GM15510 (cell line): Measurements from ENCODE around the gene ANO8.

Experiments
- POLR2A ChIP-seq: IDR thresholded peaks from 3 replicates; pipeline ENCODE4 v1.6.1; 2011; ENCODE audit warnings: borderline replicate concordance; ENCODE audit not compliant: insufficient read length; ENCODE audit errors: extremely low read depth

ANO8 gene

DNA sequence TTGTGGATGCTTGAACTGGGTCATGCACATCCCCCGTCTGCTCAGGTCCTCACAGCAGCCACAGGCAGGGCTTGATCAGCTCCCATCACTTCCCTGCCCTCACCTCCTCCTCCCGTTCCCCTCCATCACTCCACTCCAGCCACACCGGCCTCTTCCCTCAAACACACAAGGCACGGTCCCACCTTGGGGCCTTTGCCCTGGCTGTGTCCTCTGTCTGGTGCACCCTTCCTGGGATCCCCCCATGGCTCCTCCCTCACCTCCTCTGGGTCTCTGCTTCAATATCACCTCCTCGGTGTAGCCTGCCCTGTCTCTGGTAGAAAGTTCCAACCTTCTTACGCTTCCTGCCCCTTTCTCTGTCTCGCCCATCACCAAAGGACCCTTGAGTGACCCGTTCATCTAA is 18.7 kb upstream of the ANO8 start:
- TF ChIP-seq POLR2A, result no peak

DNA sequence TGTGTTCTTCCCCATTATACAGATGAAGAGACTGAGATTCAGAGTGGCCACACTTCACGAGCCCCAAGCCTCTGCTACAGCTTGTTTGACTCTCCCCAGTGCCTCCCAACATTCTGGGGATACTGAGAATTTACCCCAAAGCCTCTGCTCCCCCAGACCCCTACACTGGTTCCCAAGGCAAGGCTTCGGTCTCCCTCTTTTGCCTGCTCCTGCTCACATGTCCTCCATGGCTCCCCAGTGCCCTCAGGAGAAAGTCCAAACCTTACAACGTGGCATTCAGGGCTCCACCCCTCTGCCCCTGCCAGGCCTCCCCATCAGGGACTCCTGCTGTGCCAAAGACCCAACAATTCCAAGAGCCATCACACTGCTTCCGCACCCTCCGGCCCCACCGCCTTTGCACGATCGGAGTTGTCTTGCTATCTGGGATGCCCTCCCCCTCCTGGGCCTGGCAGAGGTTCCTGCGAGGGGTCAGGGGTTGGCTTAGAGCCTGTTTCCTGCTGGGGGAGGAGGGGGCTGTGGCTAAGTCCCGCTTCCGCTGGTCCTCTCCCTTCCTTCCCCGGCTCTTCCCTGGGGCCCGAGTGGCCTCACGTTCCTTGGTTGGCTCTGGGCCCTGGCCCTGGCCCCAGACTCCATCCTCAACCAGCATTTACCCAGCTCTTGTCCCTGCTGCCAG is 18.1 kb upstream of the ANO8 start:
- no peak for TF ChIP-seq POLR2A

DNA sequence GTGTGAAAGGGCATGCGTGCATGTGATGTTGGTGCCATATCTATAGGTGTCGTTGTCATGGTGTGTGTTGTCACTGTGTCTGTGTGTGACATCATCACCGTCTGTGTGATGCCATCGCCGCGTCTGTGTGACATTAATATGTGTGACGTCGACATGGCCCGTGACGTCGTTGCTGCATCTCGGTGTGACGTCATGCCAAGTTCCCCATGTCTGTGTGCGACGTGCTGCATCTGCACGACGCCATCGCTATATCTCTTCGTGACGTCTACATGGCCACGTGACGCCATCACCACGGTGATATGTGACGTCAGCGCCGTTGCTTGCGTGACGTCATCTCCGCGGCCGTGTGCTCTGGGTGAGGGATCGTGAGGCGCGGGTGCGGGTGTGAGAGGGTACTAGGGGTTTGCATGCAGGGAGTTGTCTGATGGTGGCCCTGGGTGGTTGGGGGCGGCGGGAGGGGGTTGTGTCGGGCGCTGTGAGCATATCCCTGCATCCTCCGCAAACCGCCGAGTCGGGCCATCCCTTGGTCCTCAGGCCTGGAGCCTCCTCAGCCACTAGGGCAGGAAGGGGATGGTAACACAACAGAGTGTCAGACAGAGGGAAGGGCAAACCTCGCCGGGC is 17.3 kb upstream of the ANO8 start:
- no peak for TF ChIP-seq POLR2A

DNA sequence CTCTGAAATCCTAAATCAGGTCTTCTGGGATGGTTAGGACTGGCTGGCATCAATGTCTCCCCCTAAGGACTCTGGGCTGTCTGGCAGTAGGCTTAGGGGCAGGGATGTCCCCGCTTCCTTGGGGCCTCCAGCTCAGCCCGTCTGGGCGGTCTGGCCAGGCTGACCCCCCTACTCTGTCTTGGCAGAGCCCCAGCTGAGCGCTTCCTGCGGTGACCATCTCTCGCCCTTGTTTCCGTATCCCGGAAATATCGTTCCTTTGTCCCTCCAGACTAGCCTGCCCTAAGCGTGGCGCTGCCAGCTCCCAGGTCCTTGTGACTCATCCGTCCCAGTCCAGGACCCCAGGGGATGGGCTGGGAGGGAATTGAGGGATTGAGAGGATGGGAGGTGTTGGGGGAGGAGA is 14.0 kb upstream of the ANO8 start:
- TF ChIP-seq POLR2A, result no peak

DNA sequence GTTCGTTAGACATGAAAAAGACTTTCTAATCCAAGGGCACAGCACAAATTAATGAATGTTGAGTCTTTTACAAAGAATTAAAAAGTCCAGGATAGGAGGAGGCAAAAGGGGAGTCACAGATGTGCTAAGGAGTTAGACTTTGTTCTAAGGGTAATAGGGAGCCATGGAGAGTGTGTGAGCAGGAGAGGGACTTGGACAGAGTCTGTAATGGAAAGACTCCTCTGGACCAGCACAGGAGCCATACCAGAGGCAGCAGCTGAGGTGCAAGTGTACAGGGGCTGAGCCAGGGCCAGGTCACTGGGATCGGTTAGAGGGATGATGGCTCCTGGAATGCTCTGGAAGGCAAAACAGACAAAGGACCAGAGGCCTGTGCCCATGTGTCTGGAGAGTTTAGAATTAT is 13.2 kb upstream of the ANO8 start:
- no peak for TF ChIP-seq POLR2A

DNA sequence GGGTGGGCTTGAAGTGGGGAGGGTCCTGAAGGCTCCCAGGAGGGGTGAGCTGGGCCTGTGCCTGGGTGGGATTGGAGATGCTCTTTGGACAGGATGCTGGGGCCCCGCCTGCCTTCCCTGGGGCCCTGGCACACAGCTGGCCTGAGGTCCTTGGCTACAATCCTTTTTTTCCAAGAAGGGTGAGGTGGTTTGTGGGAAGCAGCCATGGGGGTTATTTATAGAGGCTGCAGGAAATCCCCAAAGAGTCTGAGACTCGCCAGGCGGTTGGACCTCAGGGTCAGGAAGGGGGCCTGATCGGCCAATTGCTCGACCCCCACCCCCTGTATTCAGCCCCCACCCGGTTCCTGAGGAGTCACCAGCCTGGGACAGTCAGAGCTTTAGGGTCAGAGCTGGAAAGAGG is 12.7 kb upstream of the ANO8 start:
- TF ChIP-seq POLR2A, result no peak

DNA sequence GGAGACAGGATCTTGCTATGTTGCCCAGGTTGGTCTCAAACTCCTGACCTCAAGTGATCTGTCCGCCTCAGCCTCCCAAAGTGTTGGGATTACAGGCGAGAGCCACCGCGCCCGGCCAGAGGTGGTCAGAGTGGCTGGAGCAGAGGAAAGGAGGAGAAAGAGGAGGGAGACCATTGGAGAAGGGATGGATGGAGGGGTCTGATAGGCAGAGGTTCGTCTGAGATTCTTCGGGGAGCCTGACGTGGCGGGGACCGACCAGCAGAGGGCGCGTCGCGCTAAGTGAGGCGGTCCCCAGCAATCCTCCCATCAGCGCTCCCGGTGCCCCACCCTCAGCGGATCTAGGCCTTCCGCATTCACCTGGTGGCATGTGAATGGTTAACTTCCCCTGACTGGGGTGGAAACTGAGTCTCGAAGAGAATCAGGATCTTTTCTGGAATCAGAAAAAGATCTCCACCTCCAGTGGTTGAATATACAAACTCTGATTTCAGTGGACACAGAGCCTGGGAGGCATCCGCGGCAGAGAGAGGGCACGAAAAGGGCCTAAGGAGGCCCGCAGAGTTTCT is 11.5 kb upstream of the ANO8 start:
- no peak for TF ChIP-seq POLR2A

DNA sequence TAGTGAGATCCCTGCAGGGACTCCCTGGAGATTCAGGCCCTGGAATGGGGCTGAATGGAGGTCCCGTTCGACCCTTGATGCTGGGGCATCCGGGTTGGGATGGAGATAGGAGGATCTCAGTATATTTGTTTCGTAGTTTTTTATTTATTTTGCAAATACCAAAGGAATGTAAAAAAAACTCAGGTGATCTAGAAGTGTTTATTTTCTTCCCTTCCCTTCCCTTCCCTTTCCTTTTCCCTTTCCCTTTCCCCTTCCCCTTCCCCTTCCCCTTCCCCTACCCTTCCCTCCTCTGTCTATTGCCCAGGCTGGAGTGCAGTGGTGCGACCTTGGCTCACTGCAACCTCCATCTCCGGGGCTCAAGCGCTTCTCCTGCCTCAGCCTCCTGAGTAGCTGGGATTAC is 7.2 kb upstream of the ANO8 start:
- TF ChIP-seq POLR2A, result no peak

DNA sequence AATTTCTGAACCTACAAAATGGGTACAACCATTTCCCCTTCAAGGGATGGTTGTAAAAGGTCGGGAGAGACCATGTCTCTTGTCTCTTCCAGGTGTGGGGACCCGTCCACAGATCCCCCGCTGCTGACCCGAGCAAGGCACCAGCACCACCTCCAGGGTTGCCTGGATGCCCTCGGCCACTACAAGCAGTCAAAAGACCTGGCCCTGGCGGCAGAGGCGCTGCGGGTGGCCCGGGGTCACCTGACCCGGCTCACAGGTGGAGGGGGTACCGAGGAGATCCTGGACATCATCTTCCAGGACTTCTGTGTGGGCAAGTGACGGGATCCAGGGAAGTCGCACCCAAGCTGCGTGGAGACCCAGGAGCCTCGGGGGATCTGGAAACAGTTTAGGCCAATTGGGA is 6.7 kb upstream of the ANO8 start:
- no peak for TF ChIP-seq POLR2A

DNA sequence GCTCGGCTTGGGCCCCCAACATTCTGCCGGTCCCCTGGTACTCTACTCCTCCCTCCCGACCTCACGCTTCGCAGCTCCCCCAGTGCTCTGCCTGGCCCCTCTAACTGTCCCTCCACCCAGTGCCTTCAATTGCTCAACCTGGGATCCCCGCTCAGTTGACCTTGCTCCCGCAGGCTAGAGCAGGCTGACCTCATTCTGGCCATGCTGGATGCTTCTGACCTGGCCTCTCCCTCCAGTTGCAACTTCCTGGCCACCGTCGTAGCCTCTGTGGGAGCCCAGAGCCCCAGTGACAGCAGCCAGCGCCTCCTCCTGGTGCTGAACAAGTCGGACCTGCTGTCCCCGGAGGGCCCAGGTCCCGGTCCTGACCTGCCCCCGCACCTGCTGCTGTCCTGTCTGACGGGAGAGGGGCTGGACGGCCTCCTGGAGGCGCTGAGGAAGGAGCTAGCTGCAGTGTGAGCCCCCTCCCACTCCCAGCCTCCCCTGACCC is 6.3 kb upstream of the ANO8 start:
- TF ChIP-seq POLR2A, result no peak

DNA sequence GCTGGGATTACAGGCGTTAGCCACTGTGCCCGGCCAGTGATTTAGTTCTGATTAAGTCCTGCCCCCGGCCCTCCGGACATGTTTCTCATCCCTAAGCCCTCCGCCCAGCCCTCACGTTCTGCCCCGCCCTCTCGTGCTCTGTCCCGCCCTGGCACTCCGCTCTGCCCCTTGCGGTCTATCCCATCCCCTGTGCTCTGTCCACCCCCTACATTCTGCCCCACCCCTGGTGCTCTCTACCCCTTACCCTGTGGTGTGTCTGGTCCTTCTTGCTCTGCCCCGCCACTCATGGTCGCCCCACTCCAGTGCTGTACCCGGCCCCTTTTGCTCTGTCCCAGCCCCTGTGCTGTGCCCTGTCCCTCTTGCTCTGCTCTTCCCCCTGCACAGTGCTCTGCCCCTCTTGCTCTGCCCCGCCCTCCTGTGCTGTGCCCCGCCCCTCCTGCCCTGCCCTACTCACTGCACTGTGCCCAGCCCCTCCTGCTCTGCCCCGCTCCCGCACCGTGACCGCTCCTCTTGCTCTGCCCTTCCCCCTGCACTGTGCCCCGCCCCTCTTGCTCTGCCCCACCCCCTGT is 5.7 kb upstream of the ANO8 start:
- TF ChIP-seq POLR2A, result no peak

DNA sequence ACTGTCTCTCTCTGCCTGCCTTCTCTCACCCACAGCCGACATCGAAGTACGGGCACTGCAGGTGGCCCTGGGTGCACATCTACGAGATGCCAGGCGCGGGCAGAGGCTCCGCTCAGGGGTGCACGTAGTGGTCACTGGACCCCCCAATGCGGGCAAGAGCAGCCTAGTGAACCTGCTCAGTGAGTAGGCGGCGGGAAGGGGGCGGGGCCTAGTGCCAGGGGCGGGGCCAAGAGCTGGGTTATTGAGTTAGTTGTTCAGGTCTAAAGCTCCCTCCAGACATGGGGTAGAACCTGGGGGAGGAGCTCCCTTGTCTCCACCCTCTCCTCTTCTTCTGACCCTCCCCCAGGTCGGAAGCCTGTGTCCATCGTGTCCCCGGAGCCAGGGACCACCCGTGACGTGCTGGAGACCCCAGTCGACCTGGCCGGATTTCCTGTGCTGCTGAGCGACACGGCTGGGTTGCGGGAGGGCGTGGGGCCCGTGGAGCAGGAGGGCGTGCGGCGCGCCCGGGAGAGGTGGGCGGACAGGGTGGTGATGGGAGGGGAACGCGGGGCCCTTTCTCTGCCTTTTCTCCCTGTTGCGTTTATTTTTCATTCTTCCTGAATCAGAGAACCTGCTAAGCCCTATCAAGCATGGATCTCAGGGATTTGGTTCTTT is 4.6 kb upstream of the ANO8 start:
- no peak for TF ChIP-seq POLR2A

DNA sequence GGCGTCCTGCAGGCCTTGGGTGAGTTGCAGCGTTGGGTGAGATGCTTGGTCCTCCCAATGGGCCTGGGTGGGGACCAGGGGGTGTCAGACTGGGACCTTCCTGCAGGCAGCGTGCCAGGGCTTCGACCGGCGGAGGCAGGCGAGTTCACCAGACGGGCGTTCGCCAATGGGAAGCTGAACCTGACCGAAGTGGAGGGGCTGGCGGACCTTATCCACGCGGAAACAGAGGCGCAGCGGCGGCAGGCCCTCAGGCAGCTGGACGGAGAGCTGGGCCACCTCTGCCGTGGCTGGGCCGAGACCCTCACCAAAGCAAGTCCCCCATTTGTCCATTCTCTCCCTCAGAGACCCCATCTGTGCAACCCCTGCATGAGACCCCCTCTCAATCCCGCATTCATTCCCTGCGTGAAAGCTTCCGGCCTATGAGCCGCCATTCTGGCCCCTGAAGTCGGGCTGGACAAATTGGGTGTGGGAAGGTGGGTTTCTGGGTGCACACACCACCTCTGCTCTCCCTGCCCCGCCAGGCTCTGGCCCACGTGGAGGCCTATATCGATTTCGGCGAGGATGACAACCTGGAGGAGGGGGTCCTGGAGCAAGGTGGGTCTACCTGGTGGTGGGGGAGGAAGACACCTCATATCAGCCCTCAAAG is 3.9 kb upstream of the ANO8 start:
- no peak for TF ChIP-seq POLR2A

DNA sequence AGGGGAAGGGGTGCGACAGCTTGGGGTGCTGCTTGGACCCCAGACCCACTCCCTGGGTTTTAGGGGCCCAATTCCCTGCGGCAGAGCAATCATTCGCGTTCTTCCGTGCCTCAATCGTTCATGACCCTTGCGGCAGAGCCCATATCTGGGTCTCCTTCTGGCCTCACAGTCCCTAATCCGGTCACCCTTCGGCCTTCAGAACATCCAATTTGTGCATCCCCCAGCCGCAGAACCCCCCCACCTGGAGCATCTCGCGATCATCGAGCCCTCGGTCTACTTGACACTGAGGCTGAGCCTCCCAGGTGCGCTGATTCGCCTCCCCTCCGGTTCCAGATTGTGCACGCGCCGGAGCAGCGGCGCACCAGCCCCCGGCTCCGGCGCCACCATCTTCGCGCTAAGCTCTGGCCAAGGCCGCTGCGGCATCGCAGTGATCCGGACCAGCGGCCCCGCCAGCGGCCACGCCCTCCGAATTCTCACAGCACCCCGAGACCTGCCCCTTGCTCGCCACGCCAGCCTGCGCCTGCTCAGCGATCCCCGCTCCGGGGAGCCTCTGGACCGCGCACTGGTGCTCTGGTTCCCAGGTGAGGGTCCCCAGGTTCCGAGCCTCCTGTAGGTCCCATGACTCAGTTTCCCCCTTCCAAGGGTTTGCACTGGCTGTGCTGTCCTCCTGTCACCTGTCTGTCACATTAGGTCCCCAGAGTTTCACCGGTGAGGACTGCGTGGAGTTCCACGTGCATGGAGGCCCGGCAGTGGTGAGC is 3.2 kb upstream of the ANO8 start:
- TF ChIP-seq POLR2A, result no peak
